HepG2 (cell line): ENCODE data around the gene ELAPOR1. TPM values are rescaled to one million over a fixed set of nuclear protein-coding genes. Genes with fewer than 3 reads are reported as not detected.

Experiments used
- CAMTA2 ChIP-seq: sonication (generic); formaldehyde crosslinking; IDR thresholded peaks from 2 replicates; pipeline ENCODE4 v1.4.0; 2020; ENCODE audit warnings: mild to moderate bottlenecking, missing genetic modification reagents, borderline replicate concordance
- CSRNP1 ChIP-seq: sonication (generic); formaldehyde crosslinking; IDR thresholded peaks from 2 replicates; pipeline ENCODE4 v1.8.1; 2023; ENCODE audit warnings: mild to moderate bottlenecking, missing genetic modification reagents
- GMEB2 ChIP-seq: IDR thresholded peaks from 2 replicates; pipeline ENCODE4 v1.6.1; 2016; ENCODE audit warnings: missing biosample characterization, missing genetic modification reagents, low read depth
- HOXA7 ChIP-seq: sonication (generic); formaldehyde crosslinking; IDR thresholded peaks from 2 replicates; pipeline ENCODE4 v1.8.1; 2022; ENCODE audit warnings: mild to moderate bottlenecking, missing genetic modification reagents, moderate library complexity
- PBX2 ChIP-seq: IDR thresholded peaks from 2 replicates; pipeline ENCODE4 v1.6.1; 2016; ENCODE audit warnings: control low read depth
- PHF5A ChIP-seq: IDR thresholded peaks from one replicate; pipeline ENCODE4 v1.6.1; 2018; ENCODE audit warnings: low read depth, missing genetic modification reagents; ENCODE audit not compliant: unreplicated experiment
- PPARG ChIP-seq: conservative IDR thresholded peaks from 2 replicates; pipeline ENCODE4 v1.6.1; 2016; ENCODE audit warnings: missing biosample characterization, missing genetic modification reagents
- SAFB2 ChIP-seq: sonication (generic); formaldehyde crosslinking; IDR thresholded peaks from 2 replicates; pipeline ENCODE4 v1.5.1; 2020; ENCODE audit warnings: missing genetic modification reagents, low read depth, mild to moderate bottlenecking, borderline replicate concordance
- SOX6 ChIP-seq, 2 experiments: fragments of 450-650 bp in 1 of 2; sonication (generic) in 1 of 2; formaldehyde crosslinking in 1 of 2; IDR thresholded peaks; 2 replicates each; pipeline versions ENCODE4 v1.4.0 to v1.6.1; 2017 to 2020; ENCODE audit warnings: antibody characterized with exemption in 1 of 2, mild to moderate bottlenecking in 1 of 2, missing genetic modification reagents in 1 of 2
- SRF ChIP-seq: IDR thresholded peaks from 2 replicates; pipeline ENCODE4 v1.6.1; 2011; ENCODE audit warnings: mild to moderate bottlenecking, low read depth, low read length, moderate library complexity
- STAT6 ChIP-seq: sonication (generic); formaldehyde crosslinking; IDR thresholded peaks from 2 replicates; pipeline ENCODE4 v1.4.0; 2020; ENCODE audit warnings: missing genetic modification reagents, mild to moderate bottlenecking, borderline replicate concordance
- TSC22D2 ChIP-seq: sonication (generic); formaldehyde crosslinking; IDR thresholded peaks from 2 replicates; pipeline ENCODE4 v1.5.1; 2020; ENCODE audit warnings: missing genetic modification reagents, mild to moderate bottlenecking, borderline replicate concordance
- ZFP1 ChIP-seq: IDR thresholded peaks from 2 replicates; pipeline ENCODE4 v1.6.1; 2016
- ZFX ChIP-seq: sonication (generic); formaldehyde crosslinking; IDR thresholded peaks from 2 replicates; pipeline ENCODE4 v1.4.0; 2020; ENCODE audit warnings: mild to moderate bottlenecking, low read depth, missing genetic modification reagents, moderate library complexity
- ZNF414 ChIP-seq: sonication (generic); formaldehyde crosslinking; IDR thresholded peaks from 2 replicates; pipeline ENCODE4 v1.5.0; 2020; ENCODE audit warnings: missing genetic modification reagents
- ZNF496 ChIP-seq: sonication (generic); formaldehyde crosslinking; IDR thresholded peaks from 2 replicates; pipeline ENCODE4 v1.8.1; 2023; ENCODE audit warnings: mild to moderate bottlenecking, moderate library complexity, missing genetic modification reagents; ENCODE audit not compliant: insufficient replicate concordance
- ZNF547 ChIP-seq: sonication (generic); formaldehyde crosslinking; IDR thresholded peaks from 2 replicates; pipeline ENCODE4 v1.5.1; 2020; ENCODE audit warnings: mild to moderate bottlenecking, missing genetic modification reagents
- ZNF776 ChIP-seq: sonication (generic); formaldehyde crosslinking; IDR thresholded peaks from 2 replicates; pipeline ENCODE4 v1.4.0; 2020; ENCODE audit warnings: mild to moderate bottlenecking, missing genetic modification reagents
- polyA plus RNA-seq, 8 experiments: library from polyadenylated mRNA; depleted of rRNA in 3 of 8; stranded (reverse) in 7 of 8; unstranded in 1 of 8; fragments of >200 nt; fragmentation: Illumina TruSeq in 4 of 8; extraction: Trizol in 4 of 8; gene quantifications; 2 replicates each; pipeline versions ENCODE4 v1.2.1 to v1.2.3, GENCODE V29; 2011 to 2016; ENCODE audit warnings: low read depth in 4 of 8, missing spikeins in 1 of 8, mixed read lengths in 1 of 8; ENCODE audit not compliant: insufficient read depth in 1 of 8
- total RNA-seq, 5 experiments: library from RNA; depleted of rRNA; stranded (reverse); fragments of >200 nt; fragmentation: Illumina TruSeq; extraction: Trizol; gene quantifications; 2 replicates each; pipeline ENCODE4 v1.2.3, GENCODE V29; 2016; ENCODE audit warnings: low read depth in 1 of 5

ELAPOR1 gene
- total and polyA plus RNA-seq, 2 of the 13 experiments (the other 11 are each of a cell fraction or from before 2014, with no cell fraction given): 0.13 to 0.20 TPM

- TF ChIP-seq PPARG (CRISPR knock-in tag) (peak; percentile 37; the same call in 1 of the 2 replicates), GMEB2 (CRISPR knock-in tag) (peak; percentile 94), TSC22D2 (CRISPR knock-in tag) (peak; percentile 50; the same call in 1 of the 2 replicates), SRF (peak; percentile 98), ZFX (CRISPR knock-in tag) (peak; percentile 93), PBX2 (no peak), STAT6 (CRISPR knock-in tag) (no peak), ZNF776 (CRISPR knock-in tag) (peak; percentile 64; the same call in 1 of the 2 replicates), ZNF496 (CRISPR knock-in tag) (no peak), CSRNP1 (CRISPR knock-in tag) (peak; percentile 75; the same call in 1 of the 2 replicates), ZNF547 (peak; percentile 73; the same call in 1 of the 2 replicates), ZFP1 (CRISPR knock-in tag) (peak; percentile 77), PHF5A (CRISPR knock-in tag) (no peak), SAFB2 (CRISPR knock-in tag) (peak; percentile 35; the same call in 1 of the 2 replicates), HOXA7 (CRISPR knock-in tag) (no peak), SOX6 (IDR thresholded peaks at IDR 0.05) (no peak), SOX6 (CRISPR knock-in tag; IDR thresholded peaks at IDR 0.05) (peak; percentile 65), CAMTA2 (peak; percentile 86; the same call in 1 of the 2 replicates), ZNF414 (no peak)
Observed at GRCh38 chr1:109090196-109091077, 23.5 kb upstream of the ELAPOR1 start, which contains the start of gene TMEM167B (continued).
